Raji (cell line): ENCODE measurements around the gene DRG2.

Source experiments
- POLR2A ChIP-seq: IDR thresholded peaks from 2 replicates; pipeline ENCODE4 v1.6.1; 2011; ENCODE audit warnings: low read depth, low read length, control low read depth; ENCODE audit not compliant: insufficient read depth

Gene DRG2

DNA sequence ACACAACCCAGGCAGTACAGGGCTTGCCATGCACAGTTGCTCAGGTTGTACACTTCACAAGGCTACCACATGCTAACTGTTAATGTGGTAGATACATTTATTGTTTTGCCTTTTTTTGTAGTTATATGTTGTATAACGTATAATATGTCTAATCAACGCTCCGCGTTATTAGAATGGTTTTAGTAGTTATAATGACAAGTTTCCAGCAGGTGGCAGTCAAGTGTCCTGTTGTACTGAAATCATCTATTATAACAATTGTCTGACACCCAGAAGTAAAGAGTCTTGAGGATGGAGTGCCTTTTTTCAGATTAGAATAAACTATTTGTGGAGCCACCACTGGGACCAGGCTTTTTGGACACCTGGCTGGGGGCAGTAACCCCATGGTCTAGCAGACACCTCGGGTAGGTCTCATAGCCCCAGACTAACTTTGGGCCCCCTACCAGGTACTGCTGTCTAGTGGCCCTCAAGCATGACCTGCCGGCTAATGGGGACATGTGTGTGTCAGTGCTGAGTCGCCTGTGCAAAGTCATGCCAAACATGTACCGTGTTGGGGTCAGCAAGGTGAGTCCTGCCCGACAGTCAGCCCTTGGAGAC lies 53.6 kb downstream of the DRG2 start:
- TF ChIP-seq POLR2A = no peak

GRCh38 chr17:18142417-18142816 lies 54.7 kb downstream of the DRG2 start:
- no peak for TF ChIP-seq POLR2A

GRCh38 chr17:18143044-18143936 lies 55.5 kb downstream of the DRG2 start:
- TF ChIP-seq POLR2A = no peak

- TF ChIP-seq POLR2A = no peak
These were observed 56.5 kb downstream of the DRG2 start for GRCh38 chr17:18144261-18144660.

GRCh38 chr17:18144855-18145254 lies 57.1 kb downstream of the DRG2 start:
- no peak for TF ChIP-seq POLR2A

DNA sequence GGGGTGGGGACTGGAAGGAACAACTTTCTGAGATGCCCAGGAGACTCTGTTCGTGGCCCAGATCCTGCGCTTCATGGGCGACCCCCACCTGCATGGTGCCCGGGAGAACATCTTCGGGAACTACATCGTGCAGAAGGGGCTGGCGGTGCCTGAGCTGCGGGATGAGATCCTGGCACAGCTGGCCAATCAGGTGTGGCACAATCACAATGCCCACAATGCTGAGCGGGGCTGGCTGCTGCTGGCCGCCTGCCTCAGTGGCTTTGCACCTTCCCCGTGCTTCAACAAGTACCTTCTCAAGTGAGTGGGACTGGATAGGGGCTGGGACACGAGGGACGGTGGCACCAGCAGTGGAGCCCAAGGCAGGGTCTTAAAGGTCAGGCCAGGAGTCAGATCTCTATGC lies 58.1 kb downstream of the DRG2 start:
- TF ChIP-seq POLR2A = no peak

GRCh38 chr17:18146259-18146658 lies 58.5 kb downstream of the DRG2 start:
- no peak for TF ChIP-seq POLR2A

- no peak for TF ChIP-seq POLR2A
These were observed 59.2 kb downstream of the DRG2 start for GRCh38 chr17:18146980-18147379.

GRCh38 chr17:18148586-18148985 lies 60.8 kb downstream of the DRG2 start:
- TF ChIP-seq POLR2A = no peak

GRCh38 chr17:18151290-18151689 lies 63.5 kb downstream of the DRG2 start:
- no peak for TF ChIP-seq POLR2A

GRCh38 chr17:18155179-18155578 lies 67.4 kb downstream of the DRG2 start:
- TF ChIP-seq POLR2A = no peak

- no peak for TF ChIP-seq POLR2A
These were observed 68.6 kb downstream of the DRG2 start for GRCh38 chr17:18156171-18156975.

DNA sequence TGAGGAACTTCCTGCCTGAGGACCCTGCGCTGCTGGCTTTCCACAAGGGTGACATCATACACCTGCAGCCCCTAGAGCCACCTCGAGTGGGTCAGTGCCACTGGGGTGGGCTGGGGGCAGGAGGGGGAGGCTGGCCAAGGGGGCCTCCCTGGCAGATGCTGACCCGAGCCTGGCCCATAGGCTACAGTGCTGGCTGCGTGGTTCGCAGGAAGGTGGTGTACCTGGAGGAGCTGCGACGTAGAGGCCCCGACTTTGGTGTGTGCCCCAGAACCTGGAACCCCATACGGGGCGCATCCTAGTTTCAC lies 69.2 kb downstream of the DRG2 start:
- TF ChIP-seq POLR2A = no peak
